Activated CD4-positive, alpha-beta T cell treated with anti-CD3 and anti-CD28 coated beads for 48 hours (primary cell): ENCODE results near the gene C7orf25.
"Not testable (repeated sequence)": the region's sequence is repeated elsewhere in the genome, so short reads cannot be mapped to it uniquely, and the experiment has no call there.

Experiments
- DNase-seq: peaks from one replicate; pipeline ENCODE4 v3.0.0-alpha.2; 2020

The C7orf25 gene

DNA sequence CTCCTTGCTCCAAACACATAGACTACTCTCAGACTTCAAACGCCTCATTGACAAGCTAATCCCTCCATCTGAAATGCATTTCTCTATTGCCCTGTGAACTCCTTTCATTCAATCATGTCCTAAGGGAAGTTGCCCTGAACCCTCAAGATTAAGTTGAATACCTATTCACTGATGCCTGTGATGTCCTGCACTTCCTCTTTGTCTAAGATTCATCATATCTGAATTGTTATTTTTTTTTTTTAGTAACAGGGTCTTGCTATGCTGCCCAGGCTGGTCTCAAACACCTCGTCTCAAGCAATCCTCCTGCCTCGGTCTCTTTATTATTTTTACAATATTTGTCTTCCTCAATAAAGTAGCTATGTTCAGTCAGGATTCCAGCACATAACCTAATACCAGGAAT lies 16.9 kb upstream of the C7orf25 start:
- no peak for DNase-seq

DNA sequence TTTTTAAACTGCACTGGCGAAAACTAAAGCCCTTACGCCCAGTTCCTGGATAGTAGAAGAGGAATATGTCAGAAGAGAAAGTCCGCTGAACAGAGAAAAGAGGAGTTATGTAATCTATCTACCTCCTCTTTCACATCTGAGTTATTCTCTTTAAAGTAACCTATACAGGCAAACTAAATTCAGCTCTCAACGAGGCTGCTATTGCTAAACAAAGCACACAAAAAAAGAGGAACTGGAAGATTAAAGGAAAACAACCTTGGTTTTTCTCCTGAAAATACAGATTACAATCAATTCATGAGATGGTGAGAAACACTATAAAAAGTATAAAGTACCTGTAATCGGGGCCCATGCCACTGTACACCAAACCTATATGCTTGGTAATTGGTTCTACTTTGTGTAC lies 14.3 kb upstream of the C7orf25 start:
- no peak for DNase-seq

DNA sequence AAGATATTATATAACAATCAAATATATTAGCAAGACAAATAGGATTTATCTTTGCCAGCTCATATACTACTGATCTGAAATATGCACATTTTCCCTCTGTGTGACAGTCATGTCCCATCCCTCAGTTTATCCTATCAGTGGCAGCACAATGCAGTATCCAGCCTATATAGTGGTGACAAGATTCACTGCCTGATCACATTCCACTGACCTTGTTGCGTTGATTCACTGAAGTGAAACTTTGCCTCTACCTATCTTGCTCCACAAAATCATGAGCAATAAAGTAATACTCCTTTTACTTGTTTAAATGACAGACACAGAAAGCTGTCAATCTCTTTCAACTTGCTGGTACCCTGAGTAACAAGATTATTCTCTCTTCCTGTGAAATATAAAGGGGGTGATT lies 13.8 kb upstream of the C7orf25 start:
- DNase-seq, result no peak

DNA sequence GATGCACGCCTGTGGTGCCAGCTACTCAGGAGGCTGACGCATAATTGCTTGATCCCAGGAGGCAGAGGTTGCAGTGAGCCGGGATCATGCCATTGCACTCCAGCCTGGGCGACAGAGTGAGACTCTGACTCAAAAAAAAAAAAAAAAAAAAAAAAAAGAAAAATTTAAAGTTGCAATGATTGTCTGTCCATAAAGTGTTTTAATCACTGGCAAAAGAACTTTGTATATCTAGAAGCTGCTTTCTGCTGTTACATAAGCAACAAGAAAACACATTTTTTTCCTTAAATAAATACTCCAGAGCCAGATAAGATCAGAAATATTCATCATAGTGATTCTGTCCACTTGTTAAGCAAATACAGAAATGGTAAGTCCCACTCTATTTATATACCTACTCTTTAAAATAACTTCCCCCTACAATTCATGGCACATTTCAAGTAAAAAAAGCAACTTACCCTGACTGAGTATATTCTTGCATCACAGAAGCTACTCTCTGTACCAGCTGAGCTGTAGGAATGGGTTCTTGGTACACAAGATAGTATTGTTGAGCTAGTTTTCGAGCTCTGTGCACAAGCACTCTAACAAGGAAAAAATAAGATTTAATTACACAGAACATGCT lies 12.5 kb upstream of the C7orf25 start:
- no peak for DNase-seq

DNA sequence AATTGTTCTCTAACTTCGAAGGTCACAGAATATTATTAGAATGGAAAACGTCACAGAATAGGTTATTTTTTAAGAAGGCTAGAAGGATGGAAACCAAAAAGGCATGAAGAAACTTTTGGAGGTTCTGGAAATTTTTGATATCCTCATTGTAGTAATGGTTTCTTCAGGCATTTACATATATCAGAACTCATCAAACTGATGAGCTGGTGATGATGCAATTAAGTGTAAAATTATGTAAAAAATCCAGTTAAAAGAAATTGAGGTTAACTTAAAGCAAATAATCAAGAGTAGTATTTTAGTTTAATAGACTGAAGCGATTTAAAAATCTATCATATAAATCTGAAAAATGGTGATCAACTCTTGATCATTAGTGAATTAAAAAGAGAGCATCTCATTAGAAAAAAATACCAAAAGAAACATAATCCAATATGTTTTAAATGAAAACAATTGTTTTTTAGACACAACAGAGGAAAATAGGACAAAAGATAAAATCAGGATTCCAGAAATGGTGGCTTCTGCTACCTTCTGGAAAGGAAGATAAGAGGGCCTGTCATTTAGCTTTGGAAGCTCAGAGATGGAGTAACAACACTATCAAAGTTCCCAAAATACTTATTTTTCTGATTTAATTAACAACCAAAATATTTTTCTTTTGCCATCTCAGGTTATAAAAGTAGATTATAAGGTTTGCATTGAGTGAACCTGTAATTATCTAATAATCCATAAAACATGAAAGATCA lies 10.3 kb upstream of the C7orf25 start:
- no peak for DNase-seq

DNA sequence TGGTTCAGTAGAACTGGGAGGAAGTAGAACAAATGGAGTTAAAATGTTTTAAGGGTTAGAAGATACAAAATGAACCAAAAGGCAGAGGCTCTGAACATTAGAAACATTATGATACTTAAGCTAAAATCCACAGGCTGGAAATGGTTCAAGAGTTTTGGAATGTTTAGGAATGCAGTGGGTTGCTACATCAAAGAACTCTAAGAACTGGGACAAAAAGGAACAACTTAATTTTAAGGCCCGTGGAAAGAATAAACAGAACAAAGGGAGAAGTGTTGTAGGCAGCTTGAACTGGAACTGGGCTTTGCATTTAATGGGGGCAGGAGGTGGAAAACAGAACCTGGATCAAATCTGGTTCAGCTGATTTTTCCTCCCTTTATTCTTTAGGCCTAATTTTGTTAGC lies 3.5 kb upstream of the C7orf25 start:
- no peak for DNase-seq

DNA sequence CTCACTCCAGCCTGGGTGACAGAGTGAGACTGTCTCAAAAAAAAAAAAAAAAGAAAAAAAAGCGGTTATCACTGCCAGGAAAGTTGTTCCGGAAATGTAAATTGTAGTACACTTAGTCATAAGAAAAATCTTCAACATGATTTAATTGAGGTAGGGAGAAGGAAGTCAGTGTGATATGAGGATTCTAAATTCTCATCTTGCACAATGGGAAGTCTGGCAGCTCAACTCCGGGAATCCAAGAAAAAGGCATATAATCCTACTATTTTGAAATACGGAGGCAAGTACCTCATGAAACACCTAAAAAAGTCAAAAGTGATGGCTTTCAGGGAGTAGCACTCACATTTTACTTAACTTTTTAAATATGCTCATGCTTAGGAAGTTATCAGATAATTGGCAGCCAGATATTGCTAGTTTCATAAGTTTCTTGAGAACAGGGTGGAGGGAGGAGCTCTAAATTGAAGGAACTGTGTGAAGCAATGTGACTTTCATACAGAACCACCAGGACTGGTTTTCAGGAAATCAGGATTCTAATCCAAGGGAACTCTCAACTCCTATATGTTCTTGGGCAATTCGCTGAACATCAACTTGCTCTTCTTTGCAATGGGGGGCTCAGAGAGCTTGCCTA lies 2.7 kb upstream of the C7orf25 start:
- no peak for DNase-seq

DNA sequence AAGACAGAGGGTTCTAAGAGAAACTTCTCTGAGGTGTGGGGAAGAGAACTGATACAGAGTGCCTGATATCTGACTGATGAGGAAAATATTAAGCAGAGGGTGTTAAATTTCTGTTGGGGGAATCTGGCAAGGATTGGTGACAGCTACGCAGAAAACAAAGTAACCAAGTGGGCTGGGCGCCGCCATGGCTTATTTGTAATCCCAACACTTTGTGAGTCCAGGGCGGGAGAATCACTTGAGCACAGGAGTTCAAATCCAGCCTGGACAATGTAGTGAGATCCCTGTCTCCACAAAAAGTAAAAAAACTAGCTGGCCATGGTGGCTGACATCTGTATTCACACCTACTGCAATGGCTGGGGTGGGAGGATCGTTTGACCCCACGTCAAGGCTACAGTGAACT lies 2.1 kb upstream of the C7orf25 start:
- no peak for DNase-seq

DNA sequence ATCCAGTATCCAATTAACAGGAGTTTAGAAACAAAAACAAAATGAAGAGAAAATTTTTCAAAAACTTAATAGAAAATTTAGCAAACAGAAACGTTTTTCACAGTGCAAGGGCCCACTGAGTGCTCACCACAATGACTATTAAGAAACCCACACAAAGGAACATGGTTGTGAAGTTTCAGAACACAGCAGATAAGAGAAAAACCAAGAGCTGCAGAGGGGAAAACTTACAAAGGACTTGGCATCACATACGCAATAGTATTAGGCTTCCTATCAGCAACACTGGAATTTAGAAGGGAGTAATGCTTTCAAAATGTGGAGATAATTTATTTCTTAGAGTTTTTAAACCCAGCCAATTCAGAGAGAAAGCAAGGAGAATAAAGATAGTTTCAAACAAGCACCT lies 1.7 kb upstream of the C7orf25 start:
- no peak for DNase-seq

DNA sequence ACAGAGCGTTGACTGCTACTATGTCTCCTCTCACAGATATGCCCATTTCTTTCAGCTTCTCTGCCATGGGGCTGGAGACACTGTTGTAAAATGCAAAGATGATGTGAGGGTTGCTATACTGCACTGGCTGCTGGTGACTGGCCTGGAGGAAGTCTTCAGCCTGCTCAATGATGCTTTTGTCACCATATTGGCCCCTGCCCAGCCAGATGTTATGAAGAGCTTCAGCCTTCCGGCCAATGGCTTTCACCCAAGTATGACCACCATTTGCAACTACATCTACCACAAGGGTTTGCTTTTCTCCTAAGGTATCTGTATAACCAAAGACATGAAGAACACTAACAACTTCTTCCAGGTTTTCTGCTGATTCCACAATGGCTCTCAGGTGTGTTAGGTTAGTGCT lies 1.6 kb downstream of the C7orf25 start:
- no peak for DNase-seq

DNA sequence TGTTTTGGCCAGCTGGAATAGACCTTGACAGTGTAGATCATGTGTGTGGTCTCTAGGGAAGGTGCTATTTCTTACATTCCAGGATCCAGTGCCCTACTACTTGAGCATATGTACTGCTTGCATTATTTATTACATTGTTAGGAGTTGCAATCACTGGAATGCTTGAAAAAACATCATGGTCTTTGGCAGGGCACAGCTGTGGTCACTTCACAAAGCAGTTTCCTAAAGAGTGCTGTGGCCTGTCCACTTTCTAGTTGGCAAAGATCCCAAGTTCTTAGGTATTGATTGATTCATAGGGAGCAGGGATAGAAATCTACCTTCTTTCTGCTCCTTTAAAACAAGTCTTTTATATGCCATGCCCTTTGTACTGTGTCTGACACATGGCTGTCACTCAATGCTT lies 4.6 kb downstream of the C7orf25 start:
- DNase-seq, result no peak

DNA sequence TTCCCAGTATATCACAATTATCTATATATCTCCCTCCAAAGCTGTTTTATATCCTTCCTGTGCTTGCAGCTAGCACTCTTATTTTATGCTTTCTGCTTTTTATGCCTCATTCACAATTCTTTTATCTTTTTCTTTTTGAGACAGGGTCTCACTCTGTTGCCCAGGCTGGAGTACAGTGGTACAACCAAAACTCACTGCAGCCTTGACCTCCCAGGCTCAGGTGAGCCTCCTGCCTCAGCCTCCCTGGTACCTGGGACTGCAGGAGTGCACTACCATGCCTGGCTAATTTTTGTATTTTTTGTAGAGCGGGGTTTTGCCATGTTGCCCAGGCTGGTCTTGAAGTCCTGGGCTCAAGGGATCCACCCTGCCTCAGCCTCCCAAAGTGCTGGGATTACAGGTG lies 5.7 kb downstream of the C7orf25 start:
- no peak for DNase-seq

DNA sequence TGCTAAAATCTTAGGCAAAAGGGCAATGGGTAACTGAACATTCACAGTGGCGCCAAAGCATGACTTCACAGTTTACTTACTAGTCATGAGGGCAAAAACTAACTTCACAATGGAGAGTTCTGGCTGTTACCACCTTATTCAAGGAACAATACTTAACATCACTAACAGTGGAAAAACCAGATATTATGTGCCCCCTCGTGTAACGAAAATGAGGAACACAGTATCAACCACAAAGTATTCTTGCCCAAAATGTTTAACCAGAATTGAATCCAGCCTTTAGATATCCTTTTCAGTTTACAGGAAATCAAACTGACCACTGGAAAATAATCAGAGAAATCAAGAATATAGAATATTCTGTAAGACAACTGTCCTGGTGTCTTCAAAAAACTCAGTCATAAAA lies 9.5 kb downstream of the C7orf25 start:
- DNase-seq, result no peak

DNA sequence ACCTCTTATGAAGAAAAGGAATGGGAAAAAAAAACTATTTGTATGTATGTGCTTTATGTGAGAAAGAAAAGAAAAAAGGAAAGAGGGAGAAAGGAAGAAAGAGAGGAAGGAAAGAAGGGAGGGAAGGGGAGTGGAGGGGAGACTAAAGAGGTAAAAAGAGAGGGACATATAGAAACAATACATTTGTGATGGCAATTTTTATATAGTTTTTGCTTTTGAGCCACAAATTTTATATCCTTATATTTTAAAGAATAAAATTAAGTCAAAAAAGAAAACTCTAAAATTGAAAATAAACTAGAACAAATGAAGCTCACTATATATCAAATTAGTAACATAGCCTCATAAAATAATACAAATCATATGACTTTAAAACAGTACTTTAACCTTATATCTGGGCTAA lies 11.0 kb downstream of the C7orf25 start:
- no peak for DNase-seq

DNA sequence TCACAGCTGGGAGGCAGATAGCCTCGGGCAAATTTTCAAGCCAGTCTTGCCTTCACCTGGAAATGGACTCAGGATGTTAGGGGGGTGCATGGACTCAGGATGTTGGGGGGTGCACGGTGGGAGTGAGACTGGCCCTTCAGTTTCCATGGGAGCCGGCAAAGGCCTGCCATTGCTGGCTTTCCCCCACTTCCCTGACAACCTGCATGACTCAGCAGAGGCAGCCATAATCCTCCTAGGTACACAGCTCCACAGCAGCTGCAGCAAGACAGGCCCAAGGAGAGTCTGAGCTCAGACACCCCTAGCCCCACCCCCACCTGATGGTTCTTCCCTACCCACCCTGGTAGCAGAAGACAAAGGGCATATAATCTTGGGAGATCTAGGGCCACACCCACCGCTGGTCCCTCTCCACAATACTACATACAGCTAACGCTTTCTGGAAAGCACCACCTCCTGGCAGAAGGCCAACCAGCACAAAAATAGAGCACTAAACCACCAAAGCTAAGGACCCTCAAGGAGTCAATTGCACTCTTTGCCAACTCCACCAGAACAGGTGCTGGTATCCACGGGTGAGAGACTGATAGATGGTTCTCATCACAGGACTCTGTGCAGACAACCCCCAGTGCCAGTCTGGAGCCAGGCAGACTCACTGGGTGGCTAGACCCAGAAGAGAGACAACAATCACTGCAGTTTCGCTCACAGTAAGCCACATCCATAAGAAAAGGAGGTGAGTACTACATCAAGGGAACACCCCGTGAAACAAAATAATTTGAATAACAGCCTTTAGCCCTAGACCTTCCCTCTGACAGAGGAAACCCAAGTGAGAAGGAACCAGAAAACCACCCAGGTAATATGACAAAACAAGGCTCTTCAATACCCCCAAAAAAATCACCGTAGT lies 18.3 kb downstream of the C7orf25 start:
- DNase-seq, result no peak

DNA sequence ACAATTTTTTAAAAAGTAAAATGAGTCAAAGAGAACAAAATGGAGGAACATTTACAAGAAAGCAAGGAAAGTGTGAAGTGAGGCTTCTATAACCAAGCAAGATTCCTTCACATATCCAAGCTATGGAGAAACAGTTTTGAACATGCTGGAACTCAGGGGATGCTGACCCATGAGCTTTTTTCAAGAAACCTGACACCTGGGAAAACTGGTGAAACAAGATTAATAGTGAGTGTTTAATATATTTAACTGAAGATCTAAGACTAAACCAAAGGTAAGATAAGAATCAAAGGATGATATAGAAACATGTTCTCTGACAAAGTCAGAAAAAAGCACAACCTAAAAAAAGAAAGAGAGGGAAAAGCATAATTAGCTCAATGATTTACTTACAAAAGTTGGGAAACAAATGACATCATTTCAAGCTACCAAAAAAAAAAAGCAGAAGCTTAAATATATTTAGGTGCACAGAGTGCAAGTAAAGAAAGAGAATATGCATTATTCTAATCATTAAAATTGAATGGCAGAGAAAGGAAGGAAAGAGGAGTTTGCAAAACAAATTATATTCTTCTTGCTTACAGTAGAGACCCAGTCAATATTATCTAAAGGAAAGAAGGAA lies 24.9 kb downstream of the C7orf25 start:
- no peak for DNase-seq

DNA sequence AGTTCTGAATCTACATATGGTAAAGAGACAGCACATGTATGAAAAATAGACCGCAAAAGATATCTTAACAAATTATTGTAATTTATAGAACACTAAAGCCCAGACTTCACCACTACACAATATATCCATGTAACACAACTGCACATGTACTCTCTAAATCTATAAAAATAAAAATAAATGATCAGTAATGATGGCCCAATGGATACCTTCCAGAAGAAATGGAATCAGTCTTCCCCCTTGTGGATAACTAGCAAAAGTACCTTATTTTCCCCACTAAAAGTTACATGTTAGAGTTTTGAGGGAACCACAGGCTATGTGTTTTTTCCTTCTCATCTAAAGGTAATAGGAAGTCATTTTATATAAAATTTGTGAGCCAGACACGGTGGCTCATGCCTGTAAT lies 25.7 kb downstream of the C7orf25 start:
- no peak for DNase-seq

DNA sequence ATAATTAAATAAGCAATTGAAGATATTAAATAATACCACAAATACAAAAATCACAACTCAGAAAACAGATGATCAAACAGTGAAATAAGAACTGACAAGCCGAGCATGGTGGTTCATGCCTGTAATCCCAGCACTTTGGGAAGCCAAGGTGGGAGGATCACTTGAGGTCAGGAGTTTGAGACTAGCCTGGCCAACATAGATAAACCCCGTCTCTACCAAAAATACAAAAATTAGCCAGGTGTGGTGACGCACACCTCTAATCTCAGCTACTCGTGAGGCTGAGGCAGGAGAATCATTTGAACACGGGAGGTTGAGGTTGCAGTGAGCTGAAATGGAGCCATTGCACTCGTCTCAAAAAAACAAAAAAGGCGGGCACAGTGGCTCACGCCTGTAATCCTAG lies 26.7 kb downstream of the C7orf25 start:
- not testable (repeated sequence) for DNase-seq

DNA sequence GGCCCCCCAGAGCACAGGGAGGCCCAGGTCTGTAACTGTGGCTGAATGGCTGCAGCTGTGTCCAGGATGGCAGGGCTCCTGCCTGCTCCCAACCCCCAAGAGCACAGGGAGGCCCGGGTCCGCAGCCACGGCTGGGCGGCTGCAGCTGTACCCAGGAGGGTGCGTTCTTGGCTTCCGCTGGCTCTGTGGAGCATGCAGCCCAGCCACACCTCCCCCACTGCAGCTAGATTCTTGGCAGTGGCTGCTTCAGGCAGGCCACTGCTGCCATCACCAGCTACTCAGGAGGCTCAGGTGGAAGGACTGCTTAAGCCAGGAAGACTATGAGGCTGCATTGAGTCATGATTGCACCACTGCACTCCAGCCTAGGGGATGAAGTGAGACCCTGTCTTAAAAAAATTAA lies 27.9 kb downstream of the C7orf25 start:
- DNase-seq, result no peak

DNA sequence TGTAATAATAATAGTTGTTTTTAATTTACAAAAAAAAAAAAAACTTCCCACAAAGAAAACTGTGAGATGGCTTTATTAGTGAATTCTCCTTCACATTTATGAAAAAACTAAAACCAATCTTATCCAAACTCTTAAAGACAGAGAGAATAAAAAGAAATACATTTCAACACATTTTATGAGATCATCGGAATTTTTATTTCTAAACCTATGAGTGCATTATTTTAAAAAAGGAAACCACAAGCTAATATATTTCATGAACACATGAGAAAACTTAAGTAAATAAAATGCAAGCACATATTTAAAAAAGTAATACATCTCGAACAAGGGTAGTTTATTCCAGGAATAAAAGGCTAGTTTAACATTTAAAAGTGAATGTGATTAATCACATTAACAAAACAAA lies 31.5 kb downstream of the C7orf25 start:
- DNase-seq, result no peak

DNA sequence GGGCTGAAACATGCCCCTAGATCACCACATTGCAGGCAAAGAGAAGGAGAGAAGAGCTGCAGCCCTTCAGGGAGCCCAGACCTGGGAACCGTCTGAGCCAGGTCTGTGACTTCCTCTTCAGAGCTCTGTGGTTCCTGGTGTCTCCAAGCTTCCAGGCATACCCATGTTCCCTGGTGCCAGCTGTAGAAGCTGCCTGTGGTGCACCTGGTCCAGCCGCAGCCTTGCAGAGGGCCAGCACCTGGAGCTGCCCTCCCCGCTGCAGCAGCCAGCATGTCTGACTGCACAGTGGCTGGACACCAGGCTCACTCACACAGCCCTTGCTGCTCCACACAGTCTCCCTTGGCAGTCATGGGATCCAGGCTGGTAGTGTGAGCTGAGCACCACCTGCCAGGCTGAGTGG lies 33.6 kb downstream of the C7orf25 start:
- DNase-seq, result no peak

DNA sequence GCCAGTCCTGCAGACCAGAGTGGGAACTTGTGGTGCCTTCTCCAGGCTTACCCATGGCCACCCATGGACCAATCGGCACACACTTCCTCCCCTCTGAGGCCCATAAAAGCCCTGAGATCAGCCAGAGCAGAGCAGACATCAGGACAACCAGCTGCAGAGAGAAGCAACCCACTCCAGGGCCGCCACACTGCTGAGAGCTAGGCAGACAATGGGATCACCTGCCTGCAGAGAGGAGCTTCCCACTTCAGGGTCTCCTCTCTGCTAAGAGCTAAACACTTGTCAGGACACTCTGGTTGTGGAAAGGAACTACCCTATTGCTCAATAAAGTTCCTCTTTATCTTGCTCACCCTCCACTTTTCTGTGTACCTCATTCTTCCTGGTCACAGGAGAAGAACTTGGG lies 34.0 kb downstream of the C7orf25 start:
- DNase-seq, result no peak
